ENCODE results near the gene NR4A3. TPM values are rescaled to one million over a fixed set of nuclear protein-coding genes. Genes with fewer than 3 reads are reported as not detected.

NR4A3 gene
- total RNA-seq, 1 donor from 2014 or later = 2.0 TPM

GRCh38 chr9:99831857-99832557 lies 10.3 kb downstream of the NR4A3 start:
- H3K27ac Mint-ChIP-seq = no peak overlapping the region
- TF ChIP-seq CTCF (conservative IDR thresholded peaks at IDR 0.05) = no peak
- H3K4me3 Mint-ChIP-seq = no peak overlapping the region
- H3K9me3 Mint-ChIP-seq = no peaks in the 10 kb centered on the region
- no peaks in the 10 kb centered on the region for H3K4me1 Mint-ChIP-seq (ENCODE audit: unreplicated experiment)
- no peak for DNase-seq (ENCODE audit: extremely low spot score, unreplicated experiment)
- peaks cover 61% of the 10 kb centered on the region for H3K27me3 Mint-ChIP-seq
- H3K36me3 Mint-ChIP-seq = peaks cover 17% of the 10 kb centered on the region

DNA sequence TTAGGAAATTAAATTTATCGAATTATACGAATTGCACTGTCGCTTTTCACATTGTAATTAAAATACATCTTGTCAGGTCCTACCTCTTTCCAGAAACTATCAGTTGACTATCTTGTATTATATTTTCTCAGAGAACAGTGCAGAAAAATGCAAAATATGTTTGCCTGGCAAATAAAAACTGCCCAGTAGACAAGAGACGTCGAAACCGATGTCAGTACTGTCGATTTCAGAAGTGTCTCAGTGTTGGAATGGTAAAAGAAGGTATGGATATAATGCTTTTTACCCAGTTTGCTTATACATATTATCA lies 10.8 kb downstream of the NR4A3 start:
- Mint-ChIP-seq H3K27ac (no peak overlapping the region), H3K4me1 (ENCODE audit: unreplicated experiment) (no peaks in the 10 kb centered on the region), H3K36me3 (peaks cover 17% of the 10 kb centered on the region), H3K9me3 (no peaks in the 10 kb centered on the region), H3K27me3 (peaks cover 56% of the 10 kb centered on the region), H3K4me3 (no peak overlapping the region)
- TF ChIP-seq CTCF (conservative IDR thresholded peaks at IDR 0.05) = no peak
- no peak for DNase-seq (ENCODE audit: extremely low spot score, unreplicated experiment)

- no peak overlapping the region for H3K27ac Mint-ChIP-seq
- peaks cover 12% of the 10 kb centered on the region for H3K36me3 Mint-ChIP-seq
- H3K27me3 Mint-ChIP-seq = peaks cover 52% of the 10 kb centered on the region
- H3K9me3 Mint-ChIP-seq = no peaks in the 10 kb centered on the region
- DNase-seq (ENCODE audit: extremely low spot score, unreplicated experiment) = no peak
- no peaks in the 10 kb centered on the region for H3K4me1 Mint-ChIP-seq (ENCODE audit: unreplicated experiment)
- TF ChIP-seq CTCF (conservative IDR thresholded peaks at IDR 0.05) = no peak
- no peak overlapping the region for H3K4me3 Mint-ChIP-seq
Observed at GRCh38 chr9:99833735-99834134, 12.1 kb downstream of the NR4A3 start.

- no peak overlapping the region for H3K27ac Mint-ChIP-seq
- no peak for TF ChIP-seq CTCF (conservative IDR thresholded peaks at IDR 0.05)
- no peaks in the 10 kb centered on the region for H3K4me1 Mint-ChIP-seq (ENCODE audit: unreplicated experiment)
- H3K27me3 Mint-ChIP-seq = peaks cover 44% of the 10 kb centered on the region
- H3K4me3 Mint-ChIP-seq = no peak overlapping the region
- peaks cover 6% of the 10 kb centered on the region for H3K36me3 Mint-ChIP-seq
- no peak for DNase-seq (ENCODE audit: extremely low spot score, unreplicated experiment)
- H3K9me3 Mint-ChIP-seq = no peaks in the 10 kb centered on the region
Observed at GRCh38 chr9:99834474-99834873, 12.8 kb downstream of the NR4A3 start.

- Mint-ChIP-seq H3K4me3 (no peak overlapping the region), H3K9me3 (no peaks in the 10 kb centered on the region), H3K27me3 (peaks cover 38% of the 10 kb centered on the region), H3K27ac (no peak overlapping the region), H3K36me3 (no peaks in the 10 kb centered on the region), H3K4me1 (ENCODE audit: unreplicated experiment) (no peaks in the 10 kb centered on the region)
- DNase-seq (ENCODE audit: extremely low spot score, unreplicated experiment) = no peak
- TF ChIP-seq CTCF (conservative IDR thresholded peaks at IDR 0.05) = no peak
Observed at GRCh38 chr9:99835142-99835541, 13.5 kb downstream of the NR4A3 start.

DNA sequence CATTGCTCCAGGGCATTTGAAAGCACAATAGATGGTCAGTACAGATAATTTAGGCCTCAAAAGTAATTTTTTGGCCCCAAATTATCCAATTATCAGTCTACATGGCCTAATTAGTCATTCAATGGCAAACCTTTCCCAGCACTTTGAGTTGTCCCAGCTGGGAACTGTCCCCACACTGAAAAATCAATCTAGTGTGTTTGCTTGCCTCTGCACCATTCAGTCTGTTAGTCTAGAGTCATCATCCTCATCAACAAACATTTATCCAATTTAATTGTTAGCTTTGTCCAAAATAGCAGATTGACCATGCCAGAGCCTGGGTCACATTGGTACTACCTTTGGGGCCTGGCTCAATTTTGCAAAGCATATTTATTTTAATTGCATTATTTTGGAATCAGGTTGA lies 13.9 kb downstream of the NR4A3 start:
- Mint-ChIP-seq H3K4me3 (no peak overlapping the region), H3K36me3 (no peaks in the 10 kb centered on the region), H3K27ac (no peak overlapping the region), H3K9me3 (no peaks in the 10 kb centered on the region), H3K4me1 (ENCODE audit: unreplicated experiment) (no peaks in the 10 kb centered on the region), H3K27me3 (peaks cover 33% of the 10 kb centered on the region)
- no peak for DNase-seq (ENCODE audit: extremely low spot score, unreplicated experiment)
- TF ChIP-seq CTCF (conservative IDR thresholded peaks at IDR 0.05) = no peak

All from type B pancreatic cell (in vitro differentiated cells).